GM21737 (cell line): ENCODE measurements around the gene ABCA13.
A peak's percentile ranks its signal among the peaks of the same experiment; 100 is the strongest.

ENCODE experiments used
- ATAC-seq: cut with Tn5 transposase; IDR thresholded peaks from one replicate; pipeline ENCODE4 v1.9.1; 2021; ENCODE audit warnings: mild to moderate bottlenecking, moderate library complexity; ENCODE audit not compliant: unreplicated experiment

ABCA13 gene

DNA sequence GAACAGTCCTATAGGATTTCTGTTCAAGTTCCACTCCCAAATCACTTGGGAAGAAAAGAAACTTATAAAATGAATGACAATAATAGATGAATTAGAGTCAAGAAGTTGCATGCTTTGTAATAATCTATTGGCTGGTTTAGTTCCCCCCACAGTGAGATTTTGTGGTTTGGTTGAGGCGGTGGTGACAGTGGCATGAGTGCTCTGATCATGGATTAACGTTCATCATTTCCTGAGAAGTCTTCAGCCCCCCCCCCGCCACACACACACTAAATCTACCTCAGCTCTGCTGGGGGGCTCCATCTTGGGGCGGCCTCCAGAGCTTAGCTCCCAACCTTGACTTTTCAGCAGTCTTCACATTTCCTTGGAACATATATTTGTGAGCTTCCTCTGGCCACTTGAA is 121.7 kb downstream of the ABCA13 start:
- no peak for ATAC-seq

DNA sequence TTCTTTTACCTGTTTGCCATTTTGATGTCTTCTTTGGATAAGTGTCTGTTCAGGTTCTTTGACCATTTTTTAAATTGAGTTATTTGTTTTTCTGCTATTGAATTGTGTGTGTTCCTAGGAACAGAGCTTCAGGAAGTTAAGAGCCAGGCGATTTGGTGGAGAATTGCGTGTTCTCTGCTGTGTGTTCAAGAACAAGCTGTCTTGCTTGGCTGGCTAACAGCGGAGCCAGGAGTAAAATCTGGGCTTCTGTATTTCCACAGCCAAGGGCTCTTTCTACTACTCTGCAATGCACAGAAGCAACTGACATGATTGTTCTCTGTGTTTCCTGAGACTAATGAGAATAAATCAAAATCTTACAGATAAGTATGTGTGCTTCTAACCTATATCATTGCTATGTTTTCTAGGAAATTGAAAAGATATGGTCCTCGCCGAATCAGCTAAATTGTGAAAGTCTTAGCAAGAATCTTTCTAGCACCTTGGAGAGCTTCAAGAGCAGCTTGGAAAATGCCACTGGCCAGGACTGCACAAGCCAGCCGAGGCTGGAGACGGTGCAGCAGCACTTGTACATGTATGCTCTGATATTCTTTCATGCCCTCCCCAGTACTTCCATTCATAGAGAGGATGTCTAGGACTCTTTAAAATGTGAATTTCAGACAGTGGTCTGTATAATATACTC is 124.2 kb downstream of the ABCA13 start:
- ATAC-seq: no peak

DNA sequence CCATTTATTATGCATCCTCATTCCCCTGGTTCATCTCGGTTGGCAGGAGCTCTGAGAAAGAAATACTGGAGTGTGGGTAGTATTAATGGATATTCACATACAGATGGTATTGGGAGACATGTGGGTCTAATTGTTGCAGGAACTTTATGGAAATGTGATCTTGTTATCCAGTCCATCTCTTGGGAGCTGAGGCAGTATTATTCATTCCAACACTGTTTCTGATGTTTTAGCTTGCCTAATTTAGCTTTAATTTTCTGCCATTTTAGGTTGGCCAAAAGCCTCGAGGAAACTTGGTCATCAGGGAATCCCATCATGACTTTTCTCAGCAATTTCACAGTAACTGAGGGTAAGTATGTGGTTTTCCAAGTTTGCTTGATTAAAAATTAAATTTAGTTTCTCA is 125.7 kb downstream of the ABCA13 start:
- no peak for ATAC-seq

DNA sequence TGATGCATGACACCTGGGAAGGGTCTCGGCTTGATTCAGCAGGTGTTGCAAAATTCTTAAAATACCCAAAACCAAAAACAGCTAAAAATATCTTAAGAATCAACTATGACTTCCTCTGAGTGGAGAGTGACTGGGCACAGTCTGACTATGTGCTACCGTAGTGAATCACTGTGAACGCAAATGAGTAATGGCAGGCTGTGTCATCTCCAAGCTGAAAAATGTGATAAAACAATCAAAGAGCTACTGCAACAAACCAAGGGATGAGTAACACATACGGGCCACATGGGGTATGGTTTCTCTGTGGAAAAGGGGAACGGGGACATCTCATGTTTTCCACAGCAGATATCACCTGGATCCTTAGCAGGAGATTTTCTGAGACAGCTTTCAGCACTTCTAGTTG is 127.5 kb downstream of the ABCA13 start:
- no peak for ATAC-seq

DNA sequence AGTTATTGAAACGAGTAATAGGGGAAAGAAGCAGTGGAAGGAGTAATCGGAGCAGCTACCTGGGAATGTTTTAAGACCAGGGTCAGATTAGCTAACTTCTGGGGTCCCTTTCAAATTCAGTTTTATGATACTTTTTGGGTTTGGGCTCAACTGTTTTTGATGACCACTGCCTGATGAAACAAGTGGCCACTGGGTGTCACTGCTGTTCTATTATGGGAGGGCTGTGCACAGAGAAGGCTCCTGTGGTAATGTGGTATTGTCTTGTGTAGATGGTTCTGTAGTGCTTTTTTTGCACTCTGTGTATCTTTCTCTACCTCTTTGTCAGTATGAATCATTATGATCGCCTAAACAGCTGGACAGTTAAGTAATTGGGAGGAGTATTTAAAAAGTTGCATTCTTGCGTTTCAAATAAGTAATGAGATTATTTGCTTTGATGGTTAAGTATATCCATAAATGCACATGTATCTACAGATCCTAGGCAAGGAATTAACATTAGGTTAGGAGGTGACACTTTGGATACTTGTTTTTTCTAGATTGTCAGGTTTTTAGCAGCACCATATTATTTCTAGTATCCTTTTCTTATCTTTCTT is 128.4 kb downstream of the ABCA13 start:
- peak; percentile 89 for ATAC-seq

DNA sequence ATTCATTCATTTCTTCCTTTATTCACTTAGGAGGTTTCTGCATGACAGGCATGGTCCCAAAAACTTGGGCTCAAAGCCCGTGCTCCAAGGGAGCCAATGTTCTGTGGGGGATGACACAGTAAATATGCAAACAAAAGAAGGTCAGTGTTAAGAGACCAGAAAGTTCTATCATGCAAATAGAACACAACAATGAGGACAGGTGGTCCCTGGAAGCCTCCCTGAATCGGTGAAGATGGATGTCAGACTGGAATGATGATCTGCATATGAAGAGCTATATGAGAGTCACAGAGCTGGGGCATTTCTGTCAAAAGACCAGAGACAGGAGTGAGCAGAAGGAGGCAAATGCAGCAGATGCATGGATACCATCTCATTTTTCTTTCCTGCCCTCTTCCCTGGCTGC is 129.0 kb downstream of the ABCA13 start:
- ATAC-seq: no peak

DNA sequence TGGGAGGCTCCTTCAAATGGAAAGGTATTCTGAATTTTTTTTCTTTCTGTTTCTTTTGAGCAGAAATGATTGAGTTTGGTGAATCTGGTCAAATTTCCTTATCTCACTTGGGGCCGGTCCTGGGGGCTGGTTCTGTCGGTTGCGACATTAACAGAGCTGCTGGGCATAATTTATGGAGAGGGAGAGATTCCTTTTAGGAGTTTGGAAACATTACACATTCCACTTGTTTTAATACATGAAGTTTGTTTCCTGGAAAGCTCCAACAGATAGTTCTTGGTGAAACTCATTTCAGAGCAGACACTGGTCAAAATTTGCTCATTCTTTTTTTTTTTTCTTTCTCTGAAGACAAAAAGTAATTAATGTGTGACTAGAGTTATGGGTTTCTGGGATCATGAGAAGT is 129.9 kb downstream of the ABCA13 start:
- no peak for ATAC-seq

DNA sequence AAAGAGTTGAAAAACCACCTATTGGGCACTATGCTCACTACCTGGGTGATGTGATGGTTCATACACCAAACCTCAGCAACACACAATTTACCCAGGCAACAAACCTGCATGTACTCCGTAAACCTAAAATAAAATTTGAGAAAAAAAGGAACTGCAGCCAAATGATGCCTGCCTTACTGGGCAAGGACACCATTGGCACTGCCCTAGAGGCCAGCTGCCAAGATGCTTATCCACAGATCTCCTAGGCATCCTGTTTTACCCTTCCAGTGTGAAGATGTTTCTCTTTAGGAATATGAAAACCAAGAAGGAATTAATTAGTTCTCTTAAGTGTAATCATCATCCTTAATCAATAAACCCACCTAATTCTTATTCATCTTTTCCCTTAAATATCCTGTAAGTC is 133.4 kb downstream of the ABCA13 start:
- no peak for ATAC-seq

DNA sequence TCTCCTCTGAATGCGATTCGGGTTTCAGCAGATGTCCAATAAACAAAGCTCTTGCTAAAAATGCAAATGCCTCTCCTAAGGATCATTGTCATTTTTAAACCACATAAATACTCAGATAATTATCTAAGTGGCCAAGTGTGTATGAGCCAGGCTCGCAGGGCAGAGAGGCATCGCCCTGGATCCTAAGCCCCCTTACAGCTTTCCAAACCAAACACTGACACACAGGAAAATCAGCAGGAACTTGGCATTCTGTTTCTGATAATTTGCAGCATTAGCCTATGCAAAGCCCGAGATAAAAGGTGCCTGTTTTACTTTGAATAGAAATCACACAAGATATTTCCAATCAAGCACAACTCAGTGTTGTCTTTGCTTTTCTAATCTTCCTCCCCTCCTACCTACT is 134.4 kb downstream of the ABCA13 start:
- ATAC-seq: no peak

DNA sequence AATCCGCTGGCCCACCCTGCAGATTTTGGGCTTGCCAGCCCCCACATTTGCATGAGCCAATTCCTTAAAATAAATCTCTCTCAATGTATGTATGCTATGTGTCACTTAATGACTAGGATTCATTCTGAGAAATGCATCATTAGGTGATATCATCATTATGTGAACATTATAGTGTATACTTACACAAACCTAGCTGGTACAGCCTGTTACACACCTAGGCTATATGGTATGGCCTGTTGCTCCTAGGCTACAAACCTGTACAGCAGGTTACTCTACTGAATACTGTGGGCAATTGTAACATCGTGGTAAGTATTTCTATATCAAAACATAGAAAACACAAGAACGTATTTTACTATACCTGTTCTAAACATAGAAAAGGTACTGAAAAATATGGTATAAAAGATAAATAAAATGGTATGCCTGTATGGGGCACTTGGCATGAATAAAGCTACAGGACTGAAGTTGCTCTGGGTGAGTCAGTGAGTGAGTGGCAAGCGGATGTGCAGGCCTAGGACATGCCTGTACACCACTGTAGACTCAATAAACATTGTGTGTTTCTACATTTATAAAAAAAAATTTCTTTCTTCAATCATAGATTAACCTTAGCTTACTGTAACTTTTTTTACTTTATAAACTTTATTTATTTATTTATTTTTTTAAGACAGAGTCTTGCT is 135.9 kb downstream of the ABCA13 start:
- no peak for ATAC-seq

DNA sequence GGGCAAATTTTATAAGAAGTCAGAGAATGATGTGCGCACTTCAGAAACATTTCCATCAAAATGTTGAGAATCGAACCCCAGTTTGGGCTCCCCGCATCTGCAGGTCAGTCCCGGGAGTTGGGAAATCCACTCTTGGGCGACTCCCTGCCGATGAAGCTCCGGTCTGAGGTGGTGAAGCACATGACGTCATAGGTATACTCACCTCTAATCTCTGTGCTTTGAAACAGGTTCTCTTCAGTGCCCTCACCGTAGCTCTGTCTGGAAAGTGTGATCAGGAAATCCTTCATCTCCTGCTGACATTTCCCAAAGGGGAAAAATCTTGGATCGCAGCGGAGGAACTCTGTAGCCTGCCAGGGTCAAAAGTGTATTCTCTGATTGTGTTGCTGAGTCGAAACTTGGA is 138.5 kb downstream of the ABCA13 start:
- no peak for ATAC-seq

DNA sequence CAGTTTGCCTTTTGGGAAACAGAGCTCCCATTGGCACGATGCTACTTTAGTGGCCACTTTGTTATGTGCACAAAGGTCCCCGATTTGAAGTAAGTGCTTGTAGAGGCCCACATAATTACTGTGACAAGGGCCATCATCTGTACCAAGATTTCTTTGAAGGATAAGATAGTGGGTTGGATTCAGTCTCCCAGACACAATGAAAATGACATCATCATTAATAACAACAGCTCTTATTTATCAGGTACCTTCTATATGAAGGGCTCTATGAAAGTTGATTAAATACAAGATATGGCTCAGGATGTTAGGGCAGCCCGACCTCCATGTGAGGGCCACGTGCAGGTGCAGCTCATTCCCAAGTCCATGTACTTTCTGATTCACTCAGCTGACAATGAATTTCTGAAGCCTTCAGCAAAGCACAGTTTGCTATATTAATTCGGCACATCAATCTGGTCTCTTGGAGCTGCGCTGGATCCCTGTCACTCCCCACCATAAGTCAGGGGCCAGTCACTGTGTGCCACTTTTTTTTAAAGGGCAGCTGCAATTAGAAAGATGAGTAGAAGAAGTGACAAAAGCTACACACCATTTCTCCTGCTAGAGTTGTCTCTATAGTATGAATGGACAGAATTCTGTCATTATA is 140.3 kb downstream of the ABCA13 start:
- no peak for ATAC-seq

DNA sequence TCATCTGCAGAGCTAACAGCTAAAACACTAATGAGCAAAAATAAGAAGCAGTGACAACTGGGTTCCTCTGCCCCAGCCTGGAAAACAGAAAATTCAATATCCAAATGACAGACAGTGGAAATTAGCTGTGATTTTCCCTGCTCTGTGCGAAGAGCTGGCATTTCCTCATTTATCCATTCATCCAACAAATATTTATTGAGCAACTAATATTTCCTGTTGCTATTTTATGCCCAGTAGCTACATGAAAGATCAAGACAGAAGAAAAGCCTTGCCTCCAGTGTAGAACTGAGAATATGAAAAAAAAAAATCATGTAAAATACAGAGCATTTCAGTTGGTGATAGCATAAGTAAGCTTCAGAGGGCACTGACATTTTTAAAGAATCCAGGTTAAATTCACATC is 140.9 kb downstream of the ABCA13 start:
- no peak for ATAC-seq

DNA sequence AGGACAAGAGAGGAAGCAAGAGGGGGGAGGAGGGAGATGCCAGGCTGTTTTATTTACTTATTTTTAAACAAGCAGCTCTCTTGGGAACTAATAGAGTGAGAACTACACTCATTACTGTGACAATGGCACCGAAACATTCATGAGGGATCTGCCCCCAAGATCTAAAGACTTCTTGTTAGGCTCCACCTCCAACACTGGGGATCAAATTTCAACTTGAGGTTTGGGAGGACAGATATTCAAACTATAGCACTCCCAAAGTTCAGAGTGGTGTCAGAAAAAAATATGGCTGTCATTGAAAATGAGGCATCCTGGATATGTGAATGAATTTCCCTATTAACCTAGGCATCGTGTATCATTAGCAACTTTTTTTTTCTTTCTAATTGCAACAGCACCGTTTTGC is 145.5 kb downstream of the ABCA13 start:
- no peak for ATAC-seq

DNA sequence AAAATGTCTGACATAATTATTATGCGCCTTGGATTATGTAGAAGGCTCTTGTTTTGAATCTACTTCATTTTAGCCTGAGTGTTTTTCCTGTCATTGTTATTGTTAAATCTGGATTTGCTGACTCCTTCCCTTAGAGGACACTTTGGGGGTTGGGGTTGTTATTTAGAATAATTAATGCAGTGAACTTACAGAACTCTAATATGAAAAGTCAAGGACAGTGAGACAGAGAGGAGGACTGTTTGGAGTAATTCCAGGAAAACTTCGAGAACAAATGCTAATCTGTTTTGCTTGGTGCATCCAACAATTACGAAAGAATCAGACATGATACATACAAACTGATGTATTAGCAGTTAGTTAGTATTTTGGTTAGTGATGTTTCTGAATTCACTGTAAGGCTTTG is 146.1 kb downstream of the ABCA13 start:
- ATAC-seq: no peak

DNA sequence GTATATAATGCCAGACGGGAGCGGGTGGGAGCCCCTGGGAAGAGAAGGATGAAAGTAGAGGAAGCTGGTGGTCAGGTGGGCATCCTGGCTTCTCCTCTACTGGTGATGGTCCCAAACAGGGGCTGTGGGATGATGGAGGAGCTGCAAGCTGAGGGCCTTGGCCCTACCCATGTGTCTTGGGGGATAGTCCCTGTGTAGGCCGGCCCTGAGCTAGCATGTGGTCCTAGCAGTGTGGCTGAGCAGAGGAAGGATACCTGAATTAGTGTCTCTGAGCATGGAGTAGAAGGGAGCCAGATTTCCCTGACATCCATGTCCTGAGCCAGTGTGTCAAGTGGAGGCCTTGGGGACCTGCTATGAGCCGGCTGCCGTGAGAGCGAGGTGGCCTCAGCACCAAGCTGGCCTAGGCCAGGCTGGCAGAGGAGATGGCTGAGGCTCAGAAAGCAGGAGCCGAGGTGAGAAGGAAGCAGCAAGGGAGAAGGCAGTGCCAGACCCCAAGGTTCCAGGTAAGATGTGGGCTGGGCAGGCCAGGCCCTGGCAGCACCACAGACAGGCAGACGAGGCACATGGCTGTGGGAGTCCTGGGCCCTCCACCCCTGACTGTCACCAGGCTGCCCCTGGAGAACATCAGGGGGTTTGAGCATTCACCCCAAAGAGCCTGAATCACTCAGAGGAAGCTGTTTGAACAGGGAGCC is 150.2 kb downstream of the ABCA13 start:
- no peak for ATAC-seq

DNA sequence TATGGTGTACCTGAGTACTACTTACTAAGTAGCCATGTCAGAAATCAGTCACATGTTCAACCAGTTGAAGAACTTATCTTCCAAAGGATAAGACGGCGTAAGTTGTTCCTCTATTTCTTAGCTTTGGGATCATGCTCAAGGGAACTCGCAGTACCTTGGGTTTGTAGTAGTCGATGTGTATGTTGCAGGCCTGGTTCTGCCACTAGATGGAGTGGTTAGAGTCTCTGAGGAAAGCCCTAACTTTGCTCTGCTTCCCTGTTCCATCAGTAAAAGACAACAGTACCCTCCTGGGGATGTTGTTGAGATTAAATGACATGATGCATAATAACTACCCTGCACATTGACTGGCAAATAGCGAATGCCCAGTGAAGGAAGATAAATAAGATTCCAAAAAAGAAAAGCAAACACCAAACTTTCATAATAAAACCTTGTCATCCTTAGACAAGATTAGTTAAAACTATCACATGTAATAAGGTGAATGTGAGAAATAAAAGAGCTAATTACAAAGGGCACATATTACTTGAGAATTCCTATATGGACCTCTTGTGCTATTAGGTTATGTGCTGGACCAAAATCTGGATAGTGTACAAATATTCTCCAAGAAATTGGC is 165.9 kb downstream of the ABCA13 start:
- ATAC-seq: no peak

DNA sequence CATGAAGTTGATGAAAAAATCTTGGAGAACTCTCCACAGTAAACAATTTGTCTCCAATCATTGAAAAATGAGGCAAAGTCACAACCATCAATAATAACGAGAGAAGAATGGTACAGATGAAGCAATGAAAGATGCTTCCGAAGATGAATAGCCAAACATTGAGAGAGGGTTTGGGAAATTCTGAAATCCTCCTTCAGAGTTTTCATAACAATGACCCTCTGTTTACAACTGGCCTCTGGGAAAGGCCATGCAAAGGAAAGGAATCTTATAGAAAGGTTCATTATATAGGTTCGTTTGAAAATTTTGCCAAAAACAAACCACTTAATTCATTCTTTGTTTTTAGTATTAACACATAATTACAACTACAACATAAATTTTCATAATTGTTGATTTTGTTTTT is 166.5 kb downstream of the ABCA13 start:
- ATAC-seq: no peak

DNA sequence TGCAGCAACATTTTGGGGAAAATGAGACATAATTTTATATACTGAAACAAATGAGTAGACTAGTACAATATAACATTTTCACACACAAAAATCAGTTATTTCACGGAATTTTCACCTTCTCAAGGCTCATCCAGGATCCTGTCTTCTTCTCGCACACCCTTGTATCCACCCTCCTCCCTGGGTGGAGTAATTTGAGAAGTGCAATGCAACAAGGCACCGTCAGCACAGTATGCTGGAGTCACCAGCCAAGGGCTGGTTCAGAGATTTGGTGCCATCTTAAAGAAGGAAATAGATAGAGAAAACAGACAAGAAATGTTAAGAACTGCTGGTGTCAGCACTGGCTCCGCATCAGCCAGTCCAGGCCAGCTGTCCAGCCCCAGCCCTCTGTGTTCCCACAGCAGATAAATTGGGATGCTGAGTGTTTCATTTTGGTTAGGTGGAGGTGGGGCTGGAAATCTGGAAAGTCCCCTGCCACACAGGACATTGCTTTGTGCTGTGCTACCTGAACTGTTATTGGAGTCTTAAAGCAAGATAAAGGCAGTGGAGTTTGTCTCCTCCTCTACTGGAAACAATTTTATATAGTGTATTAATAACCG is 176.1 kb downstream of the ABCA13 start:
- no peak for ATAC-seq

DNA sequence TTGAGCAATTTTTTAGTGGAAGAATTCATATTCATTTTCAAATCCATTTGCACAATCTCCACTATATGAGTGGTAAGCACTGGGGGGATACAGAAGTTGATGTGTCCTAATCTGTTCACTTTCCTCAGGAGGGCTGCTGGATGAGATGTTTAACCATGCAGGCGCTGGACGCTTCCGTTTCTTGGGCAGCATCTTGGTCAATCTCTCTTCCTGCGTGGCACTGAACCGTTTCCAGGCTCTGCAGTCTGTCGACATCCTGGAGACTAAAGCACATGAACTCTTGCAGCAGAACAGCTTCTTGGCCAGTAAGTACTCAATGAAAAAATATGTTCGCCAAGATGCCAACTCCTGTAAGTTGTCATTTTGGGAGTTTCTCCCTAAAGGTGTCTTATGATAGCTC is 179.3 kb downstream of the ABCA13 start:
- ATAC-seq: no peak

DNA sequence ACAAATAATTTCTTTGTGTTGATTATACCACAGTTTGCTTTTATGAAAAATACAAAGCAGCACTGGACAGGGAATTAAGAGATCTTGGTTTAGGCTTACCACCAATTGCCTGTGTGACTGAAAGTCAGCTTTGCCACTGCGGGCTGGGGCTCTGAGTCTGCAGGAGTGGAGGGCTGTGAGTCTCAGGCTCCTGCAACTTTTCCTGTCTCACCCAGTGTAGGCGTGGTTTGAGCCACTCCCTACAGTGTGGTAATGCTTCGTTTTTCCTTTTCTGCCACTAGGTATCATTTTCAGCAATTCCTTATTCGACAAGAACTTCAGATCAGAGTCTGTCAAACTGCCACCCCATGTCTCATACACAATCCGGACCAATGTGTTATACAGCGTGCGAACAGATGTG is 180.6 kb downstream of the ABCA13 start:
- no peak for ATAC-seq
